ENCODE results near the gene CNNM2.

- TF ChIP-seq CTCF (IDR thresholded peaks at IDR 0.05; ENCODE audit: insufficient read depth, low read length, poor library complexity, severe bottlenecking) (no peak), EZH2phosphoT487 (conservative IDR thresholded peaks at IDR 0.05; ENCODE audit: low read length) (no peak)
These were observed 168.7 kb downstream of the CNNM2 start for GRCh38 chr10:103086799-103087198.

Data from SU-DHL-6 (cell line).